HG02610 (cell line): ENCODE results near the gene ISM1.
A peak's percentile ranks its signal among the peaks of the same experiment; 100 is the strongest.

Experiments
- ATAC-seq: cut with Tn5 transposase; IDR thresholded peaks from one replicate; pipeline ENCODE4 v1.9.1; 2021; ENCODE audit warnings: mild to moderate bottlenecking, moderate library complexity; ENCODE audit not compliant: unreplicated experiment

ISM1 gene

DNA sequence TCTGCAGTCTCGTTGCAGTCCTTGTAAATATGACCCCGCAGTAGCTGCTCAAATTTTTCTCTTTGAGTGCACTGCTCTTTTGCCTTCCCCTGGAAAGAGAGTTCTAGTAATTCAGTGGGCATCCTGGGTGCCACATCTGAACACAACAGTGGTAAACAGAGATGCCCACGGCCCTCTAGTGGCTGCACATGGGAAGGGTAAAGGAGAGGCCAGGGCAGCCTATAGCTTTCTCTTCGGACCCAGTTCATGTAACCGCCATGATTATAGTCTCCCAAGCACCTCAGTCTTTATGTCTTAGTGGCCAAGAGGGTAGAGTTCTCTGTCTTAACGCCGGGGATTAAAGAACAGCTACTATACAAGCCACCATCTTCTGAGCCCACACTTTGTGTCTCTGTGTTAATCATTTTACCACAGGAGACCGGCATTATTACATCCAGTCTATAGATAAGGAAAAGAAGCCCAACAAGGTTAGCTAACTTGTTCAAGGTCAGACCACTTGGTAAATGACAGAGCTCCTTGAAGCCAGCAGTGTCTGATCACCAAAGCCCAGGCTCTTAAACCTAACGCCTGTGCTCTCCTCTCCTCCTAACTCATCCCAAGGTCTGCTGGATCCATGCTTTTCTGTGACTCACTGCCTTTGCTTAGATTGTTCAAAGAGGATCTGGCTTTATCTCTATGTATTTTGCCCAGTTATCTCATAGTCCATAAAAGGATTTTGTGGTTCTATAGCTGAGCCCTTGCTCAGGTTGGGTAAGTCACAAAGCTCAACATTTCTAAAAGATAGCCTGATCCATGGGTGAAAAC, 81.8 kb downstream of the ISM1 start:
- peak; percentile 81 for ATAC-seq

GRCh38 chr20:13305284-13305683, 84.2 kb downstream of the ISM1 start:
- ATAC-seq = no peak

DNA sequence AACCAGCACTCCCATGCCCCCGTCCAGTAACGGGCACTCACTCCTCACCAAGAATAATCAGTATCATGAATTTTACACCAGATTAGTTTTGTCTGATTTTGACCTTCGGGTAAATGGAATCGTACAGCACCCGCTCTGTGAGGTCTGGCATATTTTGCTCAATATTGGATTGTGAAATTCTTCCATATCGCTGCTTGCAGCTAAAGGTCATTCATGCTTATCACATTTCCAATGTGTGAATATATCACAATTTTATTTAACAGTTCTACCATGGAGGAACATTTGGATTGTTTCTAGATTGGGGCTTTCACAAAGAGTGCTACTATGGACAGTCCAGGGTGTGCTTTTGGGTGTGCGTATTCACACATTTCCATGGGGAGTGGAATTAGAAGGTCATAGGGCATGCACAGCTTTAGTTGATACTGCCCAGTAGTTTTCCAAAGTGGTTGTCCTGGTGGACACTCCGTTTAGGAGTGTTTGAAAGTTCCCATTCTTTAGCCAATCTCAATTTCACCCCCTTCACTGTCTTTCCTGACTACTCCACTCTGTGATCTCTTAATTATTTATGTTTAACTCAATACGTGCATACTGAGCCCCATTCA, 86.6 kb downstream of the ISM1 start:
- ATAC-seq = no peak

DNA sequence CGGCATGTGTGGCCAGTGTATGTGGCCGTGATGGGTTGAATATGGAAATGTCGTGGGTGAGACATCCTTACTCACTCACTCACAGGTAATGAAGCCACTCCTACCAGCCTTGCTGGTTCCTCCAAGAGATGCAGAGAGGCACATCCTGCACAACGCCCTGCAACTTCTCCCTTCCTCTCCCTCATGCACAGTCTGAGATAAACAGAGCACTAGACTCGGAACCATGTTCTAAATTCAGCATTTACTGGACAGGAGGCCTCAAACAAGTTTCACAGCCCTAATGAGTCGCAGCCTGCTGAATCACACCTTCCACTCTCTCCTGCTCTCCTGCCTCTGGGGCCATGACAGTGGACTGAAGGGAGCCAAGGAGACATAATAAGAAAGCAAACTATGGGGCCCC, 91.2 kb downstream of the ISM1 start:
- no peak for ATAC-seq

DNA sequence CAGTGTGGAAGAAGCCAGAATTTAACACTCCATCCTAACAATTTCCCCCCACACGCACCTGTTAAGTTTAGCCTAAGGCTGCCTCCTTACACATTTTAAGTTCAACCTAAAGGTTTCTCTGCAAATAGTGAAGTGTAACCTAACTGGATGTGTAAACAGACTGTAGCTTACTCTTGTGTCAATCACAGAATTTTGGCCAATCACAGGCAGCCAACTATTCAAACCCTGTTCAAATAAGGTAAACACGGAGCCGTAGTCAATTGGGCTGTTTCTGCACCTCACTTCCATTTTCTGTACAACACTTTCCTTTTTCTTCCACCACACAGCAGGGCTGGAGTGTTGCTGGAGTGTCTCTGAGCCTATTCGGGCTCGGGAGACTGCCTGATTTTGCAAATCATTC, 92.1 kb downstream of the ISM1 start:
- ATAC-seq = no peak

DNA sequence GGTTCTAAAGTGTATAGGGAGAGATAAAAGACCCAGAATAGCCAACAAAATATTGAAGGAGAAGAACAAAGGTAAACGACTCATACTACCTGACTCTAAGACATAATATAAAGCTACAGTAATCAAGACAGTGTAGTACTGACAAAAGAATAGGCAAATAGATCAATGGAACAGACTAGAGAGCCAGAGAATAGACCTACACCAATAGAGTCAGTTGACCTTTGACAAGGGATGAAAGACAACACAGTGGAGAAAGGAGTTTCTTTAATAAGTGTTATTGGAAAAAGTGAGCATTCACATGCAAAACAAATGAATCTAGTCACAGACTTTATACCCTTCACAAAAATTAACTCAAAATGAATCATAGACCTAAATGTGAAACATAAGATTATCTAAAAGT, 96.4 kb downstream of the ISM1 start:
- ATAC-seq = no peak

- ATAC-seq = no peak
These were observed 97.9 kb downstream of the ISM1 start for GRCh38 chr20:13318871-13319521.

- no peak for ATAC-seq
These were observed 99.6 kb downstream of the ISM1 start for GRCh38 chr20:13320702-13321101.

- ATAC-seq = no peak
These were observed 100.3 kb downstream of the ISM1 start for GRCh38 chr20:13321416-13321815.

GRCh38 chr20:13322198-13322597, 101.1 kb downstream of the ISM1 start:
- ATAC-seq = no peak

GRCh38 chr20:13322621-13323020, 101.5 kb downstream of the ISM1 start:
- peak; percentile 63 for ATAC-seq

- ATAC-seq = peak; percentile 53
These were observed 104.0 kb downstream of the ISM1 start for GRCh38 chr20:13325033-13325432.

- ATAC-seq = no peak
These were observed 104.8 kb downstream of the ISM1 start for GRCh38 chr20:13325796-13326340.

DNA sequence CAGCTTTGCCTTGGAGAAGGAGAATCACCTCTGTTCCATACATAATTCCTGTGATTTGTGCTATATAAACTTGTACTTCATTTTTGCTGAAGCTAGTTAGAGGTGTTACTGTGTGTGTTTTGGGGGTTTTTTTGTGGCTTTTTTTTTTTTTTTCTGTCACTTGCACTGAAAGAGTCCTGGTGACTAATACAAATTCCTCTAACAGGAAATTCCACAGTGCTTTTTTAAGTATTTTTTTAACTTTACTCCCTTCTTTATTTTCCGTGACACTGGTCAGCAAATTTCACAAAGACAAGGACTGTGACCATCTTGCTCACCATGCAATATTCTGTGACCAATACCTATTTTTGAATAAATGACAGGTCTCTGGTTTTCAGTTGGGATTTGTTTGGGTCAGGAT, 110.5 kb downstream of the ISM1 start:
- ATAC-seq = peak; percentile 44

- ATAC-seq = no peak
These were observed 112.0 kb downstream of the ISM1 start for GRCh38 chr20:13333036-13333435.

GRCh38 chr20:13333793-13334192, 112.7 kb downstream of the ISM1 start:
- ATAC-seq = no peak

GRCh38 chr20:13336308-13337089, 115.4 kb downstream of the ISM1 start:
- ATAC-seq = peak; percentile 56

GRCh38 chr20:13337090-13337784, 116.2 kb downstream of the ISM1 start:
- ATAC-seq = no peak

GRCh38 chr20:13338097-13338661, 117.1 kb downstream of the ISM1 start:
- ATAC-seq = no peak

DNA sequence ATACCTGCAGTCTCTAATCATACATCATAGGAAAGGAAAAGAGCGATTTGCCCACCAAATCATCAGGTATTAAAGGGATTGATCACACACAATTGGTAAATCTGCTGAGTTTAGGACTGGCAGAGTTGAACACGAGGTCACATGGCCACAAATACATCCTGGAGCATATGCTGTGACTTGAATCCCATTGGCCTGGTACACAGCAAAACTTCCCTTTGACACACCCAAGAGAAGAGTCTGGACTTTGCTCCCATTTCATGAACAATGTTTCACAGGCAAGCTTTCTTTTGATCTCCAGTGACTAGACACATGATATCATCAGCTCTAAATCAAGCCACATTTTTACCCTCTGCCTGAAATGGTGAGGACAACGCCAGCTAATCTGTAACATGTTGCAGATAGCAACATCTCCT, 117.9 kb downstream of the ISM1 start:
- no peak for ATAC-seq
